Neural progenitor cell (in vitro differentiated cells): ENCODE measurements around the gene KLHL21.

ENCODE experiments used
- EZH2 ChIP-seq: fragments of 200-600 bp; sonication (generic); IDR thresholded peaks from 2 replicates; pipeline ENCODE4 v1.6.1; 2017; ENCODE audit warnings: antibody characterized with exemption, mild to moderate bottlenecking, moderate library complexity
- EZH2phosphoT487 ChIP-seq: fragments of 200-600 bp; sonication (generic); IDR thresholded peaks from 2 replicates; pipeline ENCODE4 v1.6.1; 2017; ENCODE audit warnings: antibody characterized with exemption
- TF ChIP-seq, protein P1 (sequence below): fragments of 200-600 bp; sonication (generic); IDR thresholded peaks from 2 replicates; pipeline ENCODE4 v1.5.1; 2017; ENCODE audit warnings: antibody characterized with exemption, mild to moderate bottlenecking

DNA sequence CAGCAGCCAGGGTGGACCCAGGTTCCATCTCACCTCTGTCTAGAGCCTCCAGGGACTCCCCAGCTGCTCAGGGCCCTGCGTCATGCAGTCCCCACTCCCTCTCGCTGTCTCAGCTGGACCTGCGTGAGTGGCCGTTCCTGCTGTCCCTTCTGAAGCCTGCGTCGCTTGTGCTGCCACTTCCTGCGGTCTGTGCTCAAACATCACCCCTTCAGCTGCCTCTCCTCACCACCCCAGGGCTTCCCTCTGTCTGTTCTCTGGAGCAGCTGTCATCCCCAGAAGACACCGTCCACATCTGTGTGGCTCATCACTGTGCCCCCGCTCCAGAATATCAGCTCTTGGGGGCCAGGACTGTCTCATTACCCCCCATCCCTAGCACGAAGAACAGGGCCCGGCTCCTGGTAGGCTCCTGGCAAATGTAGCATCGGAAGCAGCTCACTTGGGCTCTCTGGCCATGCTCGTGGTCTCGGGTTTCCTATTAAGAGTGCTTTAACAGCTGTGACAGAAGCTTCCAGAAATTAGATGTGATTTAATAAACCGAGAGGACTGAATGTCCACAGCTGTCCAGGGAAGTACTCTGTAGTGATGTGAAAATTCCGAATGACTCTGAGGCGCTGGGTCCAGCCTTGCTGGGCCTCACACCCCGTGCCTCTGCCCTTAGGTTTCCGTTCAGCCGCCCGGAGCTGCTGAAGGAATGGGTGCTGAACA is 25.3 kb upstream of the KLHL21 start:
- TF ChIP-seq, protein P1, sequence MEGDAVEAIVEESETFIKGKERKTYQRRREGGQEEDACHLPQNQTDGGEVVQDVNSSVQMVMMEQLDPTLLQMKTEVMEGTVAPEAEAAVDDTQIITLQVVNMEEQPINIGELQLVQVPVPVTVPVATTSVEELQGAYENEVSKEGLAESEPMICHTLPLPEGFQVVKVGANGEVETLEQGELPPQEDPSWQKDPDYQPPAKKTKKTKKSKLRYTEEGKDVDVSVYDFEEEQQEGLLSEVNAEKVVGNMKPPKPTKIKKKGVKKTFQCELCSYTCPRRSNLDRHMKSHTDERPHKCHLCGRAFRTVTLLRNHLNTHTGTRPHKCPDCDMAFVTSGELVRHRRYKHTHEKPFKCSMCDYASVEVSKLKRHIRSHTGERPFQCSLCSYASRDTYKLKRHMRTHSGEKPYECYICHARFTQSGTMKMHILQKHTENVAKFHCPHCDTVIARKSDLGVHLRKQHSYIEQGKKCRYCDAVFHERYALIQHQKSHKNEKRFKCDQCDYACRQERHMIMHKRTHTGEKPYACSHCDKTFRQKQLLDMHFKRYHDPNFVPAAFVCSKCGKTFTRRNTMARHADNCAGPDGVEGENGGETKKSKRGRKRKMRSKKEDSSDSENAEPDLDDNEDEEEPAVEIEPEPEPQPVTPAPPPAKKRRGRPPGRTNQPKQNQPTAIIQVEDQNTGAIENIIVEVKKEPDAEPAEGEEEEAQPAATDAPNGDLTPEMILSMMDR, result no peak
- TF ChIP-seq EZH2phosphoT487 (no peak), EZH2 (no peak)
